ENCODE results near the gene MAPRE3.

Gene MAPRE3

GRCh38 chr2:27042985-27043634, 72.7 kb downstream of the MAPRE3 start:
- DNase-seq = no peak

- DNase-seq = peak; percentile 9
Measured at GRCh38 chr2:27049422-27050280, 79.2 kb downstream of the MAPRE3 start.

GRCh38 chr2:27050281-27050995, 80.0 kb downstream of the MAPRE3 start:
- DNase-seq = peak; percentile 84

- peak; percentile 90 for DNase-seq
Measured at GRCh38 chr2:27050996-27051901, 80.8 kb downstream of the MAPRE3 start, which contains the start of gene AGBL5. Gene AGBL5, plus strand, starts transcription at chr2:27051668. Its CDS starts 1,291 bp downstream, at chr2:27052959.

- DNase-seq = no peak
Measured at GRCh38 chr2:27051902-27052645, 81.6 kb downstream of the MAPRE3 start.

- no peak for DNase-seq
Measured at GRCh38 chr2:27053321-27053720, 82.9 kb downstream of the MAPRE3 start.

GRCh38 chr2:27053776-27054175, 83.3 kb downstream of the MAPRE3 start:
- no peak for DNase-seq

GRCh38 chr2:27054721-27055120, 84.3 kb downstream of the MAPRE3 start:
- no peak for DNase-seq

- no peak for DNase-seq
Measured at GRCh38 chr2:27057184-27057583, 86.7 kb downstream of the MAPRE3 start.

- no peak for DNase-seq
Measured at GRCh38 chr2:27058210-27058609, 87.8 kb downstream of the MAPRE3 start.

GRCh38 chr2:27059141-27059820, 88.8 kb downstream of the MAPRE3 start:
- no peak for DNase-seq

GRCh38 chr2:27060323-27060722, 89.9 kb downstream of the MAPRE3 start:
- DNase-seq = no peak

- no peak for DNase-seq
Measured at GRCh38 chr2:27065128-27065527, 94.7 kb downstream of the MAPRE3 start.

- DNase-seq = no peak
Measured at GRCh38 chr2:27067385-27067784, 96.9 kb downstream of the MAPRE3 start.

GRCh38 chr2:27069436-27069835, 99.0 kb downstream of the MAPRE3 start:
- DNase-seq = no peak

- no peak for DNase-seq
Measured at GRCh38 chr2:27069961-27070618, 99.7 kb downstream of the MAPRE3 start.

GRCh38 chr2:27070653-27071276, 100.3 kb downstream of the MAPRE3 start:
- no peak for DNase-seq

GRCh38 chr2:27071277-27071989, 101.0 kb downstream of the MAPRE3 start, which contains the start of gene OST4:
Gene OST4, minus strand, starts transcription at chr2:27071654.
- DNase-seq = peak; percentile 83

All from NCI-H1436 (cell line).